Ishikawa (cell line): Measurements from ENCODE around the gene NR1I3.

Experiments
- CEBPB ChIP-seq: IDR thresholded peaks from 2 replicates; pipeline ENCODE4 v1.6.1; 2012
- CREB1 ChIP-seq: IDR thresholded peaks from 2 replicates; pipeline ENCODE4 v1.6.1; 2012; ENCODE audit warnings: low read depth
- EGR1 ChIP-seq: IDR thresholded peaks from 2 replicates; pipeline ENCODE4 v1.6.1; 2012
- EP300 ChIP-seq: IDR thresholded peaks from 2 replicates; pipeline ENCODE4 v1.6.1; 2012; ENCODE audit warnings: borderline replicate concordance
- FOXM1 ChIP-seq: IDR thresholded peaks from 2 replicates; pipeline ENCODE4 v1.6.1; 2012; ENCODE audit warnings: low read depth, borderline replicate concordance
- NFIC ChIP-seq: IDR thresholded peaks from 2 replicates; pipeline ENCODE4 v1.6.1; 2012
- RAD21 ChIP-seq: IDR thresholded peaks from 2 replicates; pipeline ENCODE4 v1.6.1; 2012; ENCODE audit warnings: low read depth
- TAF1 ChIP-seq: IDR thresholded peaks from 2 replicates; pipeline ENCODE4 v1.6.1; 2012; ENCODE audit warnings: low read depth, mild to moderate bottlenecking
- TCF12 ChIP-seq: IDR thresholded peaks from 2 replicates; pipeline ENCODE4 v1.6.1; 2012; ENCODE audit warnings: low read depth
- TEAD4 ChIP-seq: IDR thresholded peaks from 2 replicates; pipeline ENCODE4 v1.6.1; 2012
- YY1 ChIP-seq: IDR thresholded peaks from 2 replicates; pipeline ENCODE4 v1.6.1; 2012; ENCODE audit warnings: low read depth
- ZBTB7A ChIP-seq: IDR thresholded peaks from 2 replicates; pipeline ENCODE4 v1.6.1; 2012; ENCODE audit warnings: low read depth
- TF ChIP-seq, protein P1 (sequence below): IDR thresholded peaks from 2 replicates; pipeline ENCODE4 v1.6.1; 2012; ENCODE audit warnings: low read depth, mild to moderate bottlenecking
- TF ChIP-seq, protein P2 (sequence below): IDR thresholded peaks from 2 replicates; pipeline ENCODE4 v1.6.1; 2012
- TF ChIP-seq, protein P3 (sequence below): IDR thresholded peaks from 2 replicates; pipeline ENCODE4 v1.6.1; 2012

NR1I3 gene, protein sequence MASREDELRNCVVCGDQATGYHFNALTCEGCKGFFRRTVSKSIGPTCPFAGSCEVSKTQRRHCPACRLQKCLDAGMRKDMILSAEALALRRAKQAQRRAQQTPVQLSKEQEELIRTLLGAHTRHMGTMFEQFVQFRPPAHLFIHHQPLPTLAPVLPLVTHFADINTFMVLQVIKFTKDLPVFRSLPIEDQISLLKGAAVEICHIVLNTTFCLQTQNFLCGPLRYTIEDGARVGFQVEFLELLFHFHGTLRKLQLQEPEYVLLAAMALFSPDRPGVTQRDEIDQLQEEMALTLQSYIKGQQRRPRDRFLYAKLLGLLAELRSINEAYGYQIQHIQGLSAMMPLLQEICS

DNA sequence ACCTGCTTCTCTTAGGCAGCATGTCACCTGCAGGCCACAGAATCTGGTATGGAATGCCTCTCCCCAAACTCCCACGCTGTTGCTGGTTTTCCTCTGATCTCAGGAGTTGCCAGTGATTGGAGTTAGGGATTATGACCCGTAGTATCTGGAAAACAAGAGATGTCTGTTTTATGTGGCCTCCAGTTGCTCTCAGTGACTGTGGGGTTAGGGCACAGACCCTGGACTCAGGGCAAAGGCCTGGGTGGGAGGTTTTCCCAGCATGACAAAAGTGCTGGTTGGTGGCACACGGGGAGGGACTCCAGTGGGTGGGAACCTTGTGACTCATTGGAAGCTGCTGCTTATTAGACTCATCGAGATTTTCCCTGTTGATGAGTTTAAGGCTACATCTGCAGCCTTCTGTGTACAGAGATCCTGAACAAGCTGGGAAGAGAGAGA, at the start of gene NR1I3:
Gene NR1I3 (minus strand): TSS at position 165 of the 435 bp plus-strand sequence. CDS start 1,638 bp downstream, outside the sequence.
- TF ChIP-seq FOXM1 (no peak), TEAD4 (no peak), CREB1 (no peak), NFIC (no peak), EP300 (no peak), CEBPB (no peak), TAF1 (no peak), ZBTB7A (no peak)
- TF ChIP-seq, protein P1, sequence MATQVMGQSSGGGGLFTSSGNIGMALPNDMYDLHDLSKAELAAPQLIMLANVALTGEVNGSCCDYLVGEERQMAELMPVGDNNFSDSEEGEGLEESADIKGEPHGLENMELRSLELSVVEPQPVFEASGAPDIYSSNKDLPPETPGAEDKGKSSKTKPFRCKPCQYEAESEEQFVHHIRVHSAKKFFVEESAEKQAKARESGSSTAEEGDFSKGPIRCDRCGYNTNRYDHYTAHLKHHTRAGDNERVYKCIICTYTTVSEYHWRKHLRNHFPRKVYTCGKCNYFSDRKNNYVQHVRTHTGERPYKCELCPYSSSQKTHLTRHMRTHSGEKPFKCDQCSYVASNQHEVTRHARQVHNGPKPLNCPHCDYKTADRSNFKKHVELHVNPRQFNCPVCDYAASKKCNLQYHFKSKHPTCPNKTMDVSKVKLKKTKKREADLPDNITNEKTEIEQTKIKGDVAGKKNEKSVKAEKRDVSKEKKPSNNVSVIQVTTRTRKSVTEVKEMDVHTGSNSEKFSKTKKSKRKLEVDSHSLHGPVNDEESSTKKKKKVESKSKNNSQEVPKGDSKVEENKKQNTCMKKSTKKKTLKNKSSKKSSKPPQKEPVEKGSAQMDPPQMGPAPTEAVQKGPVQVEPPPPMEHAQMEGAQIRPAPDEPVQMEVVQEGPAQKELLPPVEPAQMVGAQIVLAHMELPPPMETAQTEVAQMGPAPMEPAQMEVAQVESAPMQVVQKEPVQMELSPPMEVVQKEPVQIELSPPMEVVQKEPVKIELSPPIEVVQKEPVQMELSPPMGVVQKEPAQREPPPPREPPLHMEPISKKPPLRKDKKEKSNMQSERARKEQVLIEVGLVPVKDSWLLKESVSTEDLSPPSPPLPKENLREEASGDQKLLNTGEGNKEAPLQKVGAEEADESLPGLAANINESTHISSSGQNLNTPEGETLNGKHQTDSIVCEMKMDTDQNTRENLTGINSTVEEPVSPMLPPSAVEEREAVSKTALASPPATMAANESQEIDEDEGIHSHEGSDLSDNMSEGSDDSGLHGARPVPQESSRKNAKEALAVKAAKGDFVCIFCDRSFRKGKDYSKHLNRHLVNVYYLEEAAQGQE, result no peak
- TF ChIP-seq, protein P2, sequence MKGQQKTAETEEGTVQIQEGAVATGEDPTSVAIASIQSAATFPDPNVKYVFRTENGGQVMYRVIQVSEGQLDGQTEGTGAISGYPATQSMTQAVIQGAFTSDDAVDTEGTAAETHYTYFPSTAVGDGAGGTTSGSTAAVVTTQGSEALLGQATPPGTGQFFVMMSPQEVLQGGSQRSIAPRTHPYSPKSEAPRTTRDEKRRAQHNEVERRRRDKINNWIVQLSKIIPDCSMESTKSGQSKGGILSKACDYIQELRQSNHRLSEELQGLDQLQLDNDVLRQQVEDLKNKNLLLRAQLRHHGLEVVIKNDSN, result no peak

DNA sequence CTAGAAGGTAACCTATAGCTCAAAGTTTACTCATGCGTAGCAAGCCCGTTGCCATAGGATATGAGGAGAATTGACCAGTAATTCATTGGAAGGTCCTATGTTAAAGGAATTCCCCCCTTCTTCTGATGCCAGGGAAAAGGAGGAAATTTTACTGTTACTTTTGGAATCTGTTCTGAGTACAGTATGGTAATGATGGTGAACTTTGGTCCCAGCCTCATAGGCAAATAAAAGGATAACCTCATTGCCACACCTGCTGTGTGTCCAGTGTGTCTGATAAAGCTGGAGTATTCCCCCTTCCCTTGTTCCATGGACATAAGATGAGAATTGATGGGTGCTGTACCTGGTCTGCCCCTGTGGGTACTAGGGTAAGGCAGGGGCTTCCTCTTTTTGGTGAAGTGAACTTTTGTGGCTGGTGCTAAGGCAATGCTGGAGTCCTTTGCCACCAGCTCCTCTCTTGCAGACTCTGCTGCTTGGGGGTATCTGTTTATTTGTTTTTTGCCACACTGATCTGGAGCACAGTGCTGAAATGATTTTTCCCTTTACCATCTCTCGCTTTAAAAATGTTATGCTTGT, 49.6 kb upstream of the NR1I3 start:
- TF ChIP-seq EP300 (no peak), ZBTB7A (no peak), FOXM1 (no peak), TCF12 (no peak), RAD21 (no peak), EGR1 (no peak), TEAD4 (no peak)
- TF ChIP-seq, protein P2, result no peak
- TF ChIP-seq, protein P3, sequence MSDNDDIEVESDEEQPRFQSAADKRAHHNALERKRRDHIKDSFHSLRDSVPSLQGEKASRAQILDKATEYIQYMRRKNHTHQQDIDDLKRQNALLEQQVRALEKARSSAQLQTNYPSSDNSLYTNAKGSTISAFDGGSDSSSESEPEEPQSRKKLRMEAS, result no peak

DNA sequence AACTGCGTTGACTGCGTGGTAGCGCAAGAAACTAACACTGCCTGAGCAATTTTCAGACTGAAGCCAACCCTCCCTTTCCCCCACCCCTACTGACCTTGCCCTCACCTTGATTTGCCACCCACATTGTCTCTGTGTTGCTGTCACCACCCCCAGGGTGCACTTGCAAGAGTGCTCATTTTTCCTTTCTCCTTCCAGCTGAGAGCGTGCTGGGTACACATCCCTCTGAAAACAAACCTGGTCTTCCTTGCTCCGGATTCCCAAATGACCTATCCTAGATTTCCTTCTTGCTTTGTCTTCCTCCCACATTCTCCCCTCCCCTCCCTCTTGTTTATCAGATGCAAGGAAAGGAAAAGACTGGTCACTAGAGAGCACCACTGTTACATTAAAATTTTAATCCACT, 47.5 kb upstream of the NR1I3 start:
- TF ChIP-seq, protein P3, result no peak
- TF ChIP-seq ZBTB7A (no peak), FOXM1 (no peak), NFIC (no peak), TEAD4 (no peak), TCF12 (no peak), EP300 (no peak), EGR1 (no peak), CEBPB (no peak), CREB1 (no peak), TAF1 (no peak), YY1 (no peak)
- TF ChIP-seq, protein P1, result no peak
- TF ChIP-seq, protein P2, result no peak

DNA sequence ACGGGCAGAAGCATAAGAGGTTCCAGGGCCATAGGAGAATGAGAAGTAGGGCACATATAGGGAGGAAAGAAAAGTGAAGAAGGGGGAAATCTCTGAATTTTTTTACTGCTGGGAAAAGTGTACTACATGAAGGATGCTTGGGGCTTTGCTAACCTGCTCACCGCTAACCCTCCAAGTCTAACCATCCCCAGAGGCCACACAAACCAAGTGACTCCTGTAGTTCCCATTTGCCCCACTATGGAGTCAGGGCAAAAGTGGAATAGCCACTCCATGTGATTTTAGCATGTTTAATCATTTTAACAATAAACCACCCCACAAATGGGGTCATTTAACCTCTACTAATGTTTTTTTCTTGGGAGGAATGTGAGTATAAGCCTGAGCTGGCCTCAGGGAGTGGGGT, 47.1 kb upstream of the NR1I3 start:
- no peak for TF ChIP-seq NFIC
- TF ChIP-seq TEAD4, result no peak
- no peak for TF ChIP-seq RAD21
- TF ChIP-seq, protein P1, result no peak
- TF ChIP-seq, protein P2, result no peak
- TF ChIP-seq EGR1, result no peak
- TF ChIP-seq ZBTB7A, result no peak
- TF ChIP-seq EP300, result no peak
- TF ChIP-seq FOXM1, result no peak
- no peak for TF ChIP-seq TCF12
- no peak for TF ChIP-seq YY1
- TF ChIP-seq TAF1, result no peak
- TF ChIP-seq, protein P3, result no peak
- TF ChIP-seq CREB1, result no peak
- TF ChIP-seq CEBPB, result no peak
